HG03135 (cell line): ENCODE results near the gene MTERF4.
A peak's percentile ranks its signal among the peaks of the same experiment; 100 is the strongest.

ENCODE experiments used
- ATAC-seq: cut with Tn5 transposase; IDR thresholded peaks from one replicate; pipeline ENCODE4 v1.9.1; 2021; ENCODE audit warnings: mild to moderate bottlenecking, moderate library complexity; ENCODE audit not compliant: unreplicated experiment

The MTERF4 gene

GRCh38 chr2:241102239-241102803, at the start of gene MTERF4:
MTERF4 (minus strand) TSS chr2:241102287; CDS start chr2:241102273, 14 bp downstream.
- ATAC-seq: peak; percentile 81

- no peak for ATAC-seq
Measured at GRCh38 chr2:241150660-241151530, 48.8 kb upstream of the MTERF4 start.

- peak; percentile 64 for ATAC-seq
Measured at GRCh38 chr2:241149925-241150659, 48.0 kb upstream of the MTERF4 start, which contains the start of gene PPP1R7. PPP1R7 (plus strand) TSS chr2:241150467; CDS start chr2:241150496, 29 bp downstream.

GRCh38 chr2:241149675-241149924, 47.5 kb upstream of the MTERF4 start:
- no peak for ATAC-seq

- peak; percentile 71 for ATAC-seq
Measured at GRCh38 chr2:241148891-241149674, 47.0 kb upstream of the MTERF4 start, which contains the start of gene PASK. PASK (minus strand) TSS chr2:241149472; CDS start chr2:241143032, 6,440 bp downstream.

GRCh38 chr2:241148239-241148638, 46.2 kb upstream of the MTERF4 start:
- ATAC-seq: no peak

- ATAC-seq: no peak
Measured at GRCh38 chr2:241147336-241147735, 45.2 kb upstream of the MTERF4 start.

- no peak for ATAC-seq
Measured at GRCh38 chr2:241146286-241146685, 44.2 kb upstream of the MTERF4 start.

- no peak for ATAC-seq
Measured at GRCh38 chr2:241142593-241142992, 40.5 kb upstream of the MTERF4 start.

GRCh38 chr2:241142063-241142462, 40.0 kb upstream of the MTERF4 start:
- no peak for ATAC-seq

GRCh38 chr2:241141214-241141770, 39.2 kb upstream of the MTERF4 start:
- ATAC-seq: no peak

- ATAC-seq: no peak
Measured at GRCh38 chr2:241140445-241140840, 38.4 kb upstream of the MTERF4 start.

GRCh38 chr2:241139531-241140444, 37.7 kb upstream of the MTERF4 start:
- no peak for ATAC-seq

- ATAC-seq: no peak
Measured at GRCh38 chr2:241138471-241138870, 36.4 kb upstream of the MTERF4 start.

- ATAC-seq: no peak
Measured at GRCh38 chr2:241137276-241138190, 35.4 kb upstream of the MTERF4 start.

GRCh38 chr2:241136661-241137260, 34.7 kb upstream of the MTERF4 start:
- no peak for ATAC-seq

- no peak for ATAC-seq
Measured at GRCh38 chr2:241136191-241136590, 34.1 kb upstream of the MTERF4 start.

- ATAC-seq: no peak
Measured at GRCh38 chr2:241135737-241136136, 33.6 kb upstream of the MTERF4 start.
